ENCODE measurements around the gene CAMSAP1.

Gene CAMSAP1

GRCh38 chr9:135827866-135828580 is 79.3 kb downstream of the CAMSAP1 start:
- no peak for DNase-seq

- DNase-seq = no peak
Observed at GRCh38 chr9:135827301-135827700, 80.0 kb downstream of the CAMSAP1 start.

- DNase-seq = no peak
Observed at GRCh38 chr9:135826188-135826545, 81.2 kb downstream of the CAMSAP1 start.

- no peak for DNase-seq
Observed at GRCh38 chr9:135825435-135826187, 81.7 kb downstream of the CAMSAP1 start.

GRCh38 chr9:135823036-135823435 is 84.3 kb downstream of the CAMSAP1 start:
- no peak for DNase-seq

GRCh38 chr9:135822374-135822755 is 85.0 kb downstream of the CAMSAP1 start:
- no peak for DNase-seq

GRCh38 chr9:135821733-135822373 is 85.5 kb downstream of the CAMSAP1 start:
- no peak for DNase-seq

- no peak for DNase-seq
Observed at GRCh38 chr9:135821116-135821515, 86.2 kb downstream of the CAMSAP1 start.

- no peak for DNase-seq
Observed at GRCh38 chr9:135820661-135821060, 86.7 kb downstream of the CAMSAP1 start.

GRCh38 chr9:135819905-135820304 is 87.4 kb downstream of the CAMSAP1 start:
- no peak for DNase-seq

GRCh38 chr9:135818718-135819475 is 88.4 kb downstream of the CAMSAP1 start:
- no peak for DNase-seq

GRCh38 chr9:135817951-135818717 is 89.2 kb downstream of the CAMSAP1 start:
- DNase-seq = no peak

- DNase-seq = no peak
Observed at GRCh38 chr9:135816651-135816970, 90.7 kb downstream of the CAMSAP1 start.

- no peak for DNase-seq
Observed at GRCh38 chr9:135815830-135816650, 91.3 kb downstream of the CAMSAP1 start.

- DNase-seq = no peak
Observed at GRCh38 chr9:135815413-135815812, 91.9 kb downstream of the CAMSAP1 start.

- DNase-seq = no peak
Observed at GRCh38 chr9:135814421-135815095, 92.8 kb downstream of the CAMSAP1 start.

- DNase-seq = no peak
Observed at GRCh38 chr9:135813671-135814290, 93.6 kb downstream of the CAMSAP1 start.

- DNase-seq = no peak
Observed at GRCh38 chr9:135812961-135813360, 94.4 kb downstream of the CAMSAP1 start.

- no peak for DNase-seq
Observed at GRCh38 chr9:135811801-135812200, 95.5 kb downstream of the CAMSAP1 start.

GRCh38 chr9:135810806-135811575 is 96.4 kb downstream of the CAMSAP1 start:
- DNase-seq = no peak

Data from NCI-H1048 (cell line).